ENCODE measurements around the gene RAD51B.

GRCh38 chr14:68238551-68238950 is 419.0 kb downstream of the RAD51B start:
- TF ChIP-seq CTCF (conservative IDR thresholded peaks at IDR 0.05; ENCODE audit: low read depth, low read length), result no peak
- TF ChIP-seq EZH2 (IDR thresholded peaks at IDR 0.05; ENCODE audit: low read length, unreplicated experiment), result no peak

All from PC-3 (cell line).